ENCODE results near the gene SNX6.

DNA sequence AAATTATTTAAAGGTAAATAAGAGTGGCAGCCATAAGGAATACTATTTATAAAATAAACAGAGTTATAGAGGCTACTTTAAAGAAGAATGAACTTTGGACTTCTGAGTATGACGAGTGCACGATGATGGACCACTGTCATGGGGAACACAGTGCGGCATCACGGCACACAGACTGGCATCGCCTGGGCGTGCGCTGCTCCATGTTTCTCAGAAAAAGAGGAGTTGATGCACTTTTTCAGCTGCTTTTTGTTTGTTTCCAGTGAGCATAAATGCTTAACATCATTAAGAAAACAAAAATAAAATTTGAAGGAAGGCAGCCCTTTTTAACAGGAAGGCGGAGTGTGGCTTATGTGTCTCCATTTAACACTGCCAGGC is 67.2 kb downstream of the SNX6 start:
- TF ChIP-seq, protein P1, sequence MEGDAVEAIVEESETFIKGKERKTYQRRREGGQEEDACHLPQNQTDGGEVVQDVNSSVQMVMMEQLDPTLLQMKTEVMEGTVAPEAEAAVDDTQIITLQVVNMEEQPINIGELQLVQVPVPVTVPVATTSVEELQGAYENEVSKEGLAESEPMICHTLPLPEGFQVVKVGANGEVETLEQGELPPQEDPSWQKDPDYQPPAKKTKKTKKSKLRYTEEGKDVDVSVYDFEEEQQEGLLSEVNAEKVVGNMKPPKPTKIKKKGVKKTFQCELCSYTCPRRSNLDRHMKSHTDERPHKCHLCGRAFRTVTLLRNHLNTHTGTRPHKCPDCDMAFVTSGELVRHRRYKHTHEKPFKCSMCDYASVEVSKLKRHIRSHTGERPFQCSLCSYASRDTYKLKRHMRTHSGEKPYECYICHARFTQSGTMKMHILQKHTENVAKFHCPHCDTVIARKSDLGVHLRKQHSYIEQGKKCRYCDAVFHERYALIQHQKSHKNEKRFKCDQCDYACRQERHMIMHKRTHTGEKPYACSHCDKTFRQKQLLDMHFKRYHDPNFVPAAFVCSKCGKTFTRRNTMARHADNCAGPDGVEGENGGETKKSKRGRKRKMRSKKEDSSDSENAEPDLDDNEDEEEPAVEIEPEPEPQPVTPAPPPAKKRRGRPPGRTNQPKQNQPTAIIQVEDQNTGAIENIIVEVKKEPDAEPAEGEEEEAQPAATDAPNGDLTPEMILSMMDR (IDR thresholded peaks at IDR 0.05; ENCODE audit: low read depth, low read length, poor library complexity, severe bottlenecking), result no peak
- no peak for TF ChIP-seq EZH2phosphoT487 (IDR thresholded peaks at IDR 0.05; ENCODE audit: borderline replicate concordance, low read length)

Data from DOHH2 (cell line).